ENCODE measurements around the gene CCDC78.

GRCh38 chr16:764848-765487 is 38.7 kb upstream of the CCDC78 start:
- TF ChIP-seq CTCF (conservative IDR thresholded peaks at IDR 0.05; ENCODE audit: low read length) (no peak), EZH2phosphoT487 (IDR thresholded peaks at IDR 0.05; ENCODE audit: borderline replicate concordance) (no peak)
